ENCODE measurements around the gene CBFA2T3.

CBFA2T3 gene

DNA sequence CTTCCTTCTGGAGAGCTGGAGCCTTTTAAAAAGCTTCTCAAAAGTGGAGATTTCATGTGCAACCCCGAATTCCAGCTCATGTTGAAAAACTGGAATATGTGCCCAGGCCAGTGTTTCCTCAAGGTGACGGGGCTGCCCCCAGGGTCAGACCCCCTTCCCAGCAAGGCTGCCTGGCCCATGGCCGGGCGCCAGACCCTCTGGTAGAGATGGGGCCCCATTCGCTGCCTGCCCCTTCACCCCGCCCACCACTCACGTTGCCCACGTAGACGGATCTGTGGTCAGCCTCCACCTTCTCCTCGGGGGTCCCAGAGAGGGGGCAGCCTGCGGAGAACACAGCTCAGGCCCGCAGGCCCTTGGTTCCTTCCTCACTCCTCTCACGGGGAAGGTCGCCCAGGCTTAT lies 111.7 kb downstream of the CBFA2T3 start:
- in situ Hi-C loops (cut with MboI; ENCODE audit: low sequenced_read_pairs): no loop called here

DNA sequence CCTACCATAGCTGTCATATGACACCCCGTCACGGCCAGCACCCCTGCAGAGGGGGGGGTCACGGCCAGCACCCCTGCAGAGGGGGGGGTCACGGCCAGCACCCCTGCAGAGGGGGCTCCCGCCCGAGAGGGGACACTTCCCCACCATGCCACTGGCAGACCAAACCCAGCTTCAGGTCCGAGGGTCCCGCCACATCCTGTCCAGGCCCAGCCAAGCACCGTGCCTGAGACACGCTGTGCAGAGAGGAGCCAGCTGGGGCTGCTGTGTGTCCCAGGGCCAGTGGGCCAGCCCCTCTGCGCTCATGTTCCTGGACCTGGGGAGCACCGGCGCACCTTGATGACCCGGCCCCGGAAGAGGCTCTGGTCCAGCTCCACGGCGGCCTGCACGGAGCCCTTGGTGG lies 112.5 kb downstream of the CBFA2T3 start:
- in situ Hi-C loops (cut with MboI; ENCODE audit: low sequenced_read_pairs): no loop called here

DNA sequence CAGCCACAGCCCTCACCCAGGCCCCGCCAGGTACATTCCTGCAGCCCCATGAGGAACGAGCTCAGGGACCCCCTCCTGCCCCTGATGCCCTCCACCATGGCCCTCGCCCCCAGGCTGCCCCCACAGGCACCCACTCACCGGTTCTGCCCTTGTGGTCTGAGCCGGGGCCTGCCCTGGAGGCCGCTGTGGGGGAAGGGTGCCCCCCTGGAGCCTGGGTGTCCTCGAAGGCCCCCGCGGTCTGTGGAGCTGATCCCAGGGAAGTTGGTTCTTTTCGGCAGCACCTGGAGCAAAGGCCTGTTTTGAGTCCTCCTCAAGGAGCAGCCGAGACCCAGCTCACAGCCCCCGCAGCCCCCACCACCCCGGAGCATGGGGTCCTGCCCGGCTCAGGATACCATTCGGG lies 112.9 kb downstream of the CBFA2T3 start:
- in situ Hi-C loops (cut with MboI; ENCODE audit: low sequenced_read_pairs): no loop called here

DNA sequence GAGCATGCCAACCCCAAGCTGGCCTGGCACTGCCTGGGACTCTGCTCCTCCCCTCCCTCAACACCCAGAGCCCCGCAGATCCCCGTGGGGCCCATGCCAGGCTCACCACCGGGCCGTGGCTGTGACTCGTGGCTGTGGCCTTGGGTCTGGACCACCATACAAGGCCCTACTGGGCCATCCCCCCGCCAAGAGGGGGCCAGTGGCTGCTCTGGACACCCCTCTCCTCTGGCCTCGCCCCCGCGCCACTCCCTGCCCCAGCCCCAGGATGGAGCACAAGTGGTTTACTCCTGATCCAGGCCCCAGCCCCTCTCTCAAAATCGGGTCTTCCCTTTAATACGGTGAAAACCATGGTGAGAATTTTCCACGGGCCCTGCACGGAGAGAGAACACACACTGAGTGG lies 113.6 kb downstream of the CBFA2T3 start:
- in situ Hi-C loops (cut with MboI; ENCODE audit: low sequenced_read_pairs): no loop called here

DNA sequence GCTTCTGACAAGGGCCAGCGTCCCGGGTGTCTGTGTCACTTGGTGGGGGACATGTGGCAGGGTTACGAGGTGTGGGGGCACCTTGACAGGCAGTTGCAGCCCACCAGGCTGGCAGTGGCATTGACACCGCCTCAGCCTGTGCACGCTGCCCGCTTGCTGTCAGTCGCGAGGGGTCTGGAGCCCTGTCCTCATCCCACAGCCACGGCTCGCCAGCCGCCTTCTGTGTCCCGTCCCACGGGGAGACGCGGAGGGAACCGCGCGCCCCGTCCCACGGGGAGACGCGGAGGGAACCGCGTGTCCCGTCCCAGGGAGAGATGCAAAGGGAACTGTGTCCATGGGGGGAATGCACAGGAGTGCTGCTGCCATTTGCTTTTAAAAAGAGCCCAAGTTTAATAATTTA lies 114.0 kb downstream of the CBFA2T3 start:
- in situ Hi-C loops (cut with MboI; ENCODE audit: low sequenced_read_pairs): no loop called here

DNA sequence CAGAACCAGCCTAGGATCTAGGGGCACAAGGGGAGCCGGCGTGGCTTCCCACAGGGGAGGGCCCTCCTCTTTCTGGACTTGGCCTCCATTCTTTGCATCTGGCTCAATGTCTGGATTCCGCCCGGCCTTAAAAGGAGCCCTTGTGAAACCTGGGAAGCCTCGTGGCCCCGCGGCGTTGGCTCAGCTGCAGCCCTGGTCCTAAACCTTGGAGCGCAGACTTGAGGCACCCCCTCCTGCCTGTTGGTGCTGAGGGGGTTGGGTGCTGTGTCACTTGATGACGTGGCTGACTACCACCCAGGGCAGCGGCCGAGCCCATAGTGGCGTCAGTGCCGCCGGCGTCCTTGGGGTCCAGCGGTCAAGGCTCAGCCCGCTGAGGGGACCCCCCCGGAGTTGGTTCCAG lies 115.6 kb downstream of the CBFA2T3 start:
- in situ Hi-C loops (cut with MboI; ENCODE audit: low sequenced_read_pairs): no loop called here

DNA sequence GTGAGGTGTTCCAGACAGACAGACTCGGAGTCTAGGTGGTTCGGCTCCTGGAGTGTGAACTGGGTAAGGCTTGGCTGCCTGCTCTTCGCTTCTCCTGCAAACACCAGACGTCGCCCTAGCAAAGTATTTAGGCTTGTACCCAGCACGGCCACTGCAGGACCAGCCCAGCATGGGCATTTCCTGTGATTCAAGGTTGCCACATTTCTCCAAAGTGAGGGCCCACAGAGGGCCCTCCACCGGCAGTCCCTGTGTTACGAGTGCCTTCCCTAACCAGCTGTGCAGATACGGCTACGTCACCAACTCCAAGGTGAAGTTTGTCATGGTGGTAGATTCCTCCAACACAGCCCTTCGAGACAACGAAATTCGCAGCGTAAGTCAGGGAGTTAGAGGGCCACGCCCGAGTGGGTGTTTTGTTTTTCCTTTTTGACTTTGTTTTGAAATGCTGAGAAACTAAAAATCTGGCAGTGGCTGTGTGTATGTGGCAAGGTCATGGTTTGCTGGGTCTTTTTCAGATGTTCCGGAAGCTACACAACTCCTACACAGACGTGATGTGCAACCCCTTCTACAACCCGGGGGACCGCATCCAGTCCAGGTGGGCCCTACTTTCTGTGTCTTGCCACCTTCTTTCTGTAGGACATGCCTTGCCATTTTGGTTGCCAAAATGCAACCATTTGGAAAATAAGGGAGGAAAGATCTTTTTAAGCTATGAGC lies 117.5 kb downstream of the CBFA2T3 start:
- in situ Hi-C loops (cut with MboI; ENCODE audit: low sequenced_read_pairs): no loop called here

DNA sequence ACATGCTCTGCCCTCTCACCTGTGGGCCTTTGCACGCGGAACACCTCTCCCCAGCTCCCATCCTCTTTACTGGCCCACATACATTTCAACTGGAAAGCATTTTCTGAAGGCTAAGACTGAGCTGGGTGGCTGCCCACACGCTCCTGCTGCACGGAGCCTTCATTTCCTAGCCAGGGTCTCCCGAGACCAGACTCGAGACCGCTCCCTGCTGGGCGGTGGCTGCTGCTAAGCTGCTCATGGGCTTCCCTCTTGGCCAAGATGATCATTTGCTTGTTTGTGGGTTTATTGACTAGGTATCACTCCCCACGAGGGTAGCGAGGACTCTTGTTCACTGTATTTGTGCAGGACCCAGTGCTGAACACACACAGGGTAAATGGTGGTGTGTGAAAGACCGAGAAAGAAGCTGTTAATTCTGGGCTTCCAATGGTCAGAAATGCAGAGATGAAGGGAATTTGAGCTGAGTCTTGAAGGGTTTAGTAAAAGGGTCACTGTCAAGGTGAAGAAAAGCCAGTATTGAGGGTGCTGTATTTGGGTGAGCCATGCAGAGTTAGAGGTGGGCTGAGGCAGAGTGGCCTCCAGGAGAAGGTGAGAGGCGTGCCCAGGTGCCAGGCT lies 119.2 kb downstream of the CBFA2T3 start:
- in situ Hi-C loops (cut with MboI; ENCODE audit: low sequenced_read_pairs): no loop called here

DNA sequence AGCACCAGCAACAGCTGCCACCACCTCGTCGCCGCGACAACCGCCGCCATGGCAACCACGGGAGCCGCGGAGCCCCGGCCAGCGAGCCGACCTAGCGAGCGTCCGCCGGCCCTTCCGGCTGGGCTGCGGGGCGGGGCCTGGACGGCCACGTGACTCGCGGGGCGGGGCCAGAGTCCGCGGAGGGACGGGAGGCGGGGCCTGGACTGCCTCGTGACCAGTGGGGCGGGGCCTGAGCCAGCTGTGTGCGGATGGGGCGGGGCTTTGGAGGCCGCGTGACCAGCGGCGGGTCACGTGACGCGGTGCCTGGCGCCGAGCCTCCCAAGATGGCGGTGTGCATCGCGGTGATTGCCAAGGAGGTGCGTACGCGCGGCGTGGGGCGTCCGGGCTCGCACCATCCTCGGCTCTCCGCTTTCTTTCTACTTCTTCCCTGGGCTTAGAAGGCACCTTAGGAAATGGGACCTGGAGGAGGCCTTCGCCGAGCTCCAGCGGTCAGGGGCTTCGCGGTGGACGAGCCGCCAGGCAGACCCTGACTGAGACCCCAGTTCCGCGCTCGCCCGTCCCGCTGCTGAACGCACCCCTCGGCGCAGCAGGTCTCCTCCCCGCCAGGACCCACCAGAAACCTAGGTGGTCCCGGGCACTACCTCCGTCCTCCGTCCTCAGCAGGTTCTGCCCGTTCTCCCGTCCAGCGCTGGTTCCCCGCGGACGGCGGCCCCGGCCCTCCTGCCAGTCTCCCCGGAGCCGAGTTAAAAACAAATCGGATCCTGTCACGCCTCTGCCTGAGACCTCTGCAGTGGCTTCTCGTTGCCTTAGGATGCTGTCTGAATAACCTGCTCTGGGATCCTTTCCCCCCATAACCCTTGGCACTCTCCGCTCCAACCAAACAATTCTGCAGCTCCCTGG lies 119.9 kb downstream of the CBFA2T3 start, which contains the start of the genes GALNS and TRAPPC2L:
Gene GALNS (minus strand): TSS at position 120 of the 900 bp plus-strand sequence. CDS start 70 bp downstream, at position 50.
Gene TRAPPC2L (plus strand): TSS at position 300 of the 900 bp plus-strand sequence. CDS start 24 bp downstream, at position 324.
- in situ Hi-C loops (cut with MboI; ENCODE audit: low sequenced_read_pairs): no loop called here

DNA sequence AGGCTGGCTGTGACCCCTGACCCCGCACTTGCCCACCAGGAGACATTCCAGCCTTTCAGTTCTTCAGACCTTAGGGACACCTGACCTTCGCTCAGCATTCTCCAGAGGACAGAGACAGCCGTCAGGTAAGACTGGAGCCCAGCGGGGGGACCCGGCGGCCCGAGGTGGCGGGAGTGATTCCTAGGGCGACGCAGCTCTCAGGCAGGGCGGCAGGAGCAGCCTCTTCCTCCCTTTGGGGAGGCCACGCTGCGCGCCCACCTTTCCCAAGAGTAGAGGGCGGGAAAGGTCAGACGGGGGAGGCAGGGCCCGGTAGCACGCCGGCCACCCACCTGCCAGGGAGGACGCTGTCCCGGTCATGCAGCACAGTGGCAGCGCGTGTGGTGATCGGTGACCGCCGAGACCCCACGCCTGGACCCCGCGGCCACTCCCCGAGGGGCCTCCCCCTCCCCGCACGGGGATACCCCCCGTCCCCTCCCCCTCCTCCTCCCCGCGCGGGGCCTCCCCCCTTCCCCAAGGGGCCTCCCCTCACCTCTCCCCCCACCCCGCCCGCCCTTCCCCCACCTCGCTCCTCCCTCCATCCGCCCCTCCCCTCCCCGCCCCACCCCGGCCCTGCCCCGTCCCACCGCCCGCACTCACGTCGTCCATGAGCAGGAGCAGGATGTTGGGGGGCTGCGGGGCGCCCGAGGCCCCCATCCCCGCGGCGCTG lies 120.7 kb downstream of the CBFA2T3 start:
- in situ Hi-C loops (cut with MboI; ENCODE audit: low sequenced_read_pairs): no loop called here

DNA sequence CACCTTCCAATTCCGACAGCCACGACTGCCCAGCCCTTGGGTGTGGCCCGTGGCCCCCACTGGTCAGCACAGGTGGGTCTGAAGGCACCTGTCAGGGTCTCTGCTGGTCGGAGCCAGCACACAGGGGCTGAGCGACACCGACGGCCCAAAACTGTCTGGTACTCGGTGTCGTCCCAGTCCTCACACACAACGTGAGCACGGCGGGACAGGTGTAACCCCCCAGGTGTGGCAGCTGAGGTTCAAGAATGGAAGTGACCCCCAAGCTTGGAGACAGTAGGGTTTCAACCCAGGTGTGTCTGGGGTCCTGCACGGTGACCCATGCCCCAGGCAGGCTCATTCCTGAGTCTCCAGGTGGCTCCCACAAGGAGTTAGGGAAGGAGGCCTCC lies 121.3 kb downstream of the CBFA2T3 start:
- in situ Hi-C loops (cut with MboI; ENCODE audit: low sequenced_read_pairs): no loop called here

DNA sequence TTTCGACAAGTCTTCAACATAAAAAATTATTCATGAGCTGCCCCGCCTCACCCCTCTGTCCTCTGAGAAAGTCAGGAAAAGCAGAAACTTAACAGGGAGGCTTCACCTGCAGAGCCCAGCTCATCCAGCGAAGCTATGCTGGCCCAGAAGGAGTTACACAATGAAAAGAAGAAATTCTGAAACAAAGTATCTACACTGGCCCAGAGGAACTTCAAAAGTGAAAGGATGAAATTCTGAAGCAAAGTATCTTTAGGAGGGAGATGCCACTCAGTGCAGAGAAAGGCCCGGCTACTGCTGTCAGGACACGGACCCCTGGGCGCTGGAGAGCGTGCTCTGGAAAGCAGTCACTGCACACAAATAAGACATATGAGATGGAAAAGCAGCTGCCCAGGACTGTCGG lies 121.8 kb downstream of the CBFA2T3 start:
- in situ Hi-C loops (cut with MboI; ENCODE audit: low sequenced_read_pairs): no loop called here

DNA sequence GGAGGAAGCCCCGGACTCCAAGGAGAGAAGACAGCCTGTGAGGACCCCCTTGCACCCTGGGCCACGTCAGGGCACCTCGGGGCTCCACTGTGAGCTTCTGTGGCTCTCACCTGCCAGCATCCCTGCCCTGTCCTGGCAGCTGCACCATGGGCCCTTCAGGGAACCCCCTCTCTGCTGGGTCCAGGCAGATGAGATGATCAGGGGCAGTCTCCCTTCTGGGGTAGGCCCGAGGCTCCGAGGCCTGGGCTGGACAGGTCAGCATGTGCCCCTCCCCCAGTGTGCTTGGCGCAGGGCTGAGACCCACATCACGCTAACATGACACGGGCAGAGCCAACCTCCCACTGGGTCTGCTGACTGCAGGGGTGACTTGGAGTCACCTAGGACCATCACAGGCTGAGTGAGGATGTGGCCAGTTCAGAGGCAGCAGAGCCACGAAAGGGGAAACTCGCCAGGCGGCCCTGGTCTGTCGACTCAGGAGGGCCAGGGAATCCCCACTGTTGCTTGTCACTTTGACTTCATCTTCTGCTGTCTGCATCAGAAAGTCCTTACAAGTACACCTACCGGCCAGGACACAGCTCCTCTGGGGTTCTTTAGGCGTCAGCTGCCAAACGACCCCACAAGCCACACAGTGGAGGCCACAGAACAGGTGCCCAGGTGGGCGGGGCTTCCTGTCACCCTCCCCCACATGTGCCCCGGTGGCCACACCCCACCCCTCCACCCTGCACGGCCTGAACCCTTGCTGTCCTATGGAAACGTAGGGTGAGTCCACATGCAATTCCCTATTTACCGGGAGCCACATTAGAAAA lies 122.5 kb downstream of the CBFA2T3 start:
- in situ Hi-C loops (cut with MboI; ENCODE audit: low sequenced_read_pairs): no loop called here

DNA sequence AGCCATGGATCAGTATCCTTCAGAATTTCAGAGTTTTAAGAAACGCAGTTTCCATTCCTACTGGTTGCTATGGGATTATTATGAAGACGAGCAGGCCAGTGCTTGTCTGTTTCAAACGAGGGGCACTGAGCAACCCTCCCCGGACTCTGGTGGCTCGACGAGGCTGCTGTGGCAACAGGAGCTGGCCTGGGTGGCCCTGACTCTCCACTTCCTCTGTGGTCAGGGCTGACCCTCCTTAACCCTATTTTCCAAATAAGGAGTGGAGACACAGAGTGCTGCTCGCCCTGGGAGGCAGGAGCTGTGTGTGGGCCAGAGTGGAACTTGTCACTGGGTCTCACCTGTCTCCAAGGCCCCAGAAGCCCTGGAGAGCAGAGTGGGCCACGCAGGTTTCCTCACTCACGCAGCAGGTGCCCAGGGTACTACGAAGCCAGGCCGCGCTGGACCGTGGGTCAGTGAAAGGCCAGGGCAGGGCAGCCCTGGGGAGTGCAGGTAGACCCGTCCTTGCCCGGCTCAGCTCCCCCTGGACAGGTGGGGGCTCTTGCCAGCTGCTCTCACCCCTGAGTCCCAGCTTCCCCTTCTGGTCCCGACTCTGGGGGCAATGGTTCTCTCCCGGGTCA lies 123.6 kb downstream of the CBFA2T3 start:
- in situ Hi-C loops (cut with MboI; ENCODE audit: low sequenced_read_pairs): no loop called here

DNA sequence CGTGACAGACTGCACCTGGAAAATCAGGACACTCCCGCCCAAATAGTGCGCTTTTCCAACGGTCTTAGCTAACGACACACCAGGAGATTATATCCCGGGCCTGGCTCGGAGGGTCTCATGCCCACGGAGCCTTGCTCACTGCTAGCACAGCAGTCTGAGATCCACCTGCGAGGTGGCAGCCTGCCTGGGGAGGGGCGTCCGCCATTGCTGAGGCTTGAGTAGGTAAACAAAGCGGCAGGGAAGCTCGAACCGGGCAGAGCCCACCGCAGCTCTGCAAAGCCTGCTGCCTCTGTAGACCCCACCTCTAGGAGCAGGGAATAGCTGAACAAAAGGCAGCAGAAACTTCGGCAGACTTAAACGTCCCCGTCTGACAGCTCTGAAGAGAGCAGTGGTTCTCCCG lies 125.4 kb downstream of the CBFA2T3 start:
- in situ Hi-C loops (cut with MboI; ENCODE audit: low sequenced_read_pairs): no loop called here

DNA sequence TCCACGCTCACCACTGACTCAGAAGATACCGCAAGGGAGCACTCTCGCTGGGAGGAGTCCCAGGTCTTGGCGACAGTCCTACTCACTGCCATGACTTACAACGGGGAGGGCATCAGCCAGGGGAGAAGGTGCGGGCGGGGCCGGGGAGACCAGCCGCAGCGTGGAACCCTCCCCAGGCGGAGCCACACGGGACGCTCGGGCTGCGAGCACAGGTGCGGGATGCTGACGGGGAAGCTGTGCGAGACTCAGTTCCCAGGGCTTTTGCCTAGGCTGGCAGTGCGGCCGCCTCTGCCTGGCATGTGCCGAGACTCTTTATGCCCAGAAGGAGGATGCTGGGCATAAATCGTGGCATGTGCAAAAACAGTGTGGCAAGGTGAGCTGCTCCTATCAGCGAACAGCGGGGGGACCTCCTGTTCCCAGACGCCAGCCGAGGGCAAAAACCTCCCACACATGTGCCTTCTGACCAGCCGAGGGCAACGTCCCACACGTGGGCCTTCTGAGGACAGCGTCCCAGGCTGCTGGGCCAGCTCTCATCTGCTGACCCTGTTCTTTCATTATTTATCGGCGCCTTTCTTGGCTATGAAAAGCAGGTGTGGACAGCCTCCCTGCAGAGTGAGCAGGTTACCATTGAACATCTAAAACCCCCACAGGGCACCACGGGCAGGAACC lies 126.3 kb downstream of the CBFA2T3 start:
- in situ Hi-C loops (cut with MboI; ENCODE audit: low sequenced_read_pairs): no loop called here

DNA sequence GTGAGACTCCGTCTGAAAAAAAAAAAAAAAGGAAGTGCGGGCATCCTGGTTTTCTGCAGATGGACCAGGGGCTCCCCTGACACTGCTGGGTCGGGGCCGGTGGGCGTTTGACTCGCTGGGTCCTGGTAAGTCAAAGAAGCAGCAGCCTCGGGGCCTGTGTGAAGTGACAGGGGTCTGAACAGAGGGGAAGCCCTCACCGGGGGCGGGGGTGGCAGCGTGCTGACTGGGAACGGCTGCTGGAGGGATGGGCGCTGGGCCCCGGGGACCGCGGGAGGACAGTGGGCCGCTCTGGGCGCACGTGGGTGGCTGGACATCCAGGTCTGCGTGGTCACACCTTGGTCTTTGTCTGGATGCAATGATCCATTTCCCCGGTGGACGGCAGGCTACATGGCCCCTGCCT lies 128.4 kb downstream of the CBFA2T3 start:
- in situ Hi-C loops (cut with MboI; ENCODE audit: low sequenced_read_pairs): no loop called here

DNA sequence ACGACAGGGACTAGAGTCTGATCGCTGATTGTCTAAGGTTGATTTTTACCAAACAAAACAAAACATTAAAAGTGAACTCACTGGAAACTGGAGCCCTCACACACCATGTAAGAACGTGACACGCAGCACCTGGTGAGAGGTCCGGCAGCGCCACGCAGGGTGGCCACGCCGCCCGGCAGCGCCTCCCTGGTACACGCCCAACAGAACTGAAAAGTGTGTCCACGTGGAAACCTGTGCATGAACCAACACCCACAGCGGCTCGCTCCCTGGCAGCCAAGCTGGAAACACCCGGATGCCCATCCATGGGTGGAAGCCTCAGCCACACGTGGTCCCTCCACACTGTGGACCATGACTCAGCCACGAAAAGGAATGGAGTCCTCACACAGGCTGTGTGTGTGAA lies 129.4 kb downstream of the CBFA2T3 start:
- in situ Hi-C loops (cut with MboI; ENCODE audit: low sequenced_read_pairs): no loop called here

DNA sequence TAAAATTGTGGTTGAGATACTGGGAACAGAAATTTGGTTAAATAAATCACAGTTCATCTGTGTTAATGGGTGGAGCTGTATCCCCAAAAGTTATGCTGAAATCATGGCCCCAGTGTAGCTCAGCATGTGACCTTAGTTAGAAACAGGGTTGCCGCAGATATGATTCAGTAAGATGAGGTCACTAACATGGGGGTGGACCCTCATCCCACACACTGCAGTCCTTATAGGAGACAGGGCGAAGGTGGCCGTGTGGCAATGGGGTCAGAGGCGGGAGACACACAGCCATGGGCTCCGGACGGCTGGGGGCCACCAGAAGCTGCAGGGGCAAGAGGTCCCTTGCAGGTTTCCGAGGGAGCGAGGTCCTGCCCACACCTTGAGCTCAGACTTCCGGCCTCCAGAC lies 130.9 kb downstream of the CBFA2T3 start:
- in situ Hi-C loops (cut with MboI; ENCODE audit: low sequenced_read_pairs): no loop called here
